GM18907 (cell line): Measurements from ENCODE around the gene MAP3K13.
"Not testable (repeated sequence)": the region's sequence is repeated elsewhere in the genome, so short reads cannot be mapped to it uniquely, and the experiment has no call there.

Experiments used
- ATAC-seq: cut with Tn5 transposase; IDR thresholded peaks from one replicate; pipeline ENCODE4 v1.9.1; 2021; ENCODE audit warnings: mild to moderate bottlenecking, moderate library complexity; ENCODE audit not compliant: unreplicated experiment

The MAP3K13 gene

DNA sequence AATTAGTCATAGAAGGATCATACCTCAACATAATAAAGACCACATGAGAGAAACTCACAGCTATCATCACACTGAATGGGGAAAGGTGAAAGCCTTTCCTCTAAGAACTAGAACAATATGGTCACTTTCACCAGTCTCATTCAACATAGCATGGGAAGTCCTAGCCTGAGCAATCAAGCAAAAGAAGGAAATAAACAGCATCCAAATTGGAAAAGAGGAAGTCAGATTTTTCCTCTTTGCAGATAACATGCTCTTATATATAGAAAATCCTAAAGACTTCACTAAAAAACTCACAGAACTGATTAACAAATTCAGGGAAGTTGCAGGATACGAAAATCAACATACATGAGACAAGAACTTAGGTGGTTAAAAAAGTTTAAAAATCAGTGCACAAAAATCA, 24.7 kb downstream of the MAP3K13 start:
- no peak for ATAC-seq

DNA sequence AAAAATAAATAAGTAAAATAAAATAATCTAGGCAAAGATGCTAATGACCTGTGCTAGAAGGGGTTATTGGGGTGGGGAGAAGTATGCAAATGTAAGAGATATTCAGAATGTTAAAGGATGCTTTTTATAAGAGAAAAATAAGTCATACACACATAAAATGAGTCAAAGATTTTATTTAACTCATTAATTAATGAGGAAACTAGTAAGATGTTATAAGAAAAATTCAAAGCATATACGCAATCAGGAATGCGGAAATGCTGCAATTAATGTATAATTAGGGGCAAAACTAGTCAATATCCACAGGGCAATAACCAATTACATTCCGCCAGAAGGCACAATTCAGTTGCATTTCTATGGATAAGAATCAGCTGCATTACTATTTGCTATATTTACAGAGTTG, 30.1 kb downstream of the MAP3K13 start:
- ATAC-seq = no peak

DNA sequence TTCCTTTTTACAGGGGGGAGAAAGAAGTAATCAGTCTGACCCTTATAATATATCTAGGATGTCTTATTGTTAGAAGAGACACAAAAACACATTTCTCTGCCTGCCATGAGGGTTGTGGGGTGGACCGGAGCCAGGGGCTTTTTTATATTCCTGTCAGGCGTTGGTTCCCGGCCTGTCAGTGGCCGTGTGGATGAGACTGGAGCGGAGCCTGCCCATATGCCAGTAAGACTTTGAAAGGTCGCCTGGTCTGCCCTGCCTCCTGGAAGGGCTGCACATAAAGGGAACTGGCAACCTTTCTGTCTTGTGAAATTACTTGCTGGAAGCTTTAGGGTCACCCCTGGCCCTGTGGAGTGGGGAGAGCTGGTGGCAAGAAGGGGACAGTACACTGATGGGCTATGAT, 34.7 kb downstream of the MAP3K13 start:
- ATAC-seq = no peak

GRCh38 chr3:185399737-185400667, 37.1 kb downstream of the MAP3K13 start:
- ATAC-seq = no peak

GRCh38 chr3:185400866-185401265, 37.9 kb downstream of the MAP3K13 start:
- no peak for ATAC-seq

GRCh38 chr3:185401319-185401955, 38.5 kb downstream of the MAP3K13 start:
- no peak for ATAC-seq

GRCh38 chr3:185402561-185402960, 39.6 kb downstream of the MAP3K13 start:
- no peak for ATAC-seq

DNA sequence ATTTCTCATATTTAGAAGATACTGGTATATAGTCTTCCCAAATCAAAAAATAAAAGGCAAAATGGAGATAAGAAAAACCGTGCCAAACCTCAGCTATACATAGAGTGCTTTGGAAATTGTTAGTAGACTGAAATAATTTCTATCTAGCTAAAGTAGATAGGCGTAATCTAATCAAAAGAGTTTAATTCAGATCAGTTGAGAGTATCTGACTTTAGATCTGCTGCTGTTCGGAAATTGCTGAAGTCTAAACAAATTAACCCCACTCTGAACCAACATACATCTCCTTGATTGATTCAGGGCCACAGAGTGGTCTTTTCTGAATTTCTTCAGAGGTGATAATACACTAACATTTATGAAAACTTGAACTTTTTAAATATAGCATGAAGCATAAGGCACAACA, 40.1 kb downstream of the MAP3K13 start:
- ATAC-seq = no peak

GRCh38 chr3:185405243-185405642, 42.3 kb downstream of the MAP3K13 start:
- ATAC-seq = no peak

DNA sequence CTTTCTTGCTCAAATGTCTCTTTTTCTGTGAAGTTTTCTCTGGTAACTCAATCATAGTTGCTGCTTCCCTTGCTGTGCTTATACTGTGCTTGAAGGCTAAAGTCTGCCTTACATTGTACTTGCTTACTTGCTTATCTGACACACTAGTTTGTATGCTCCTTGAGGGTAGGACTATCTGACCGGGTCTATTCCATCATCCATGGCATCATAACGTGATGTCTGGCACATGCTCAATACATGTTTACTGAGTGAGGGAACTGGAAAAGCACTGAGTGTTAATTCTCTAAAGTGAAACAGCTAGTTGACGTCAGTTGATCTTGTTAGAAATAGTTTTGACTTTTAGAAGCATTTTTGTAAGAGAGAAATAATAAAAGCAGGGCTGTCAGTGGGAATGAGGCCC, 42.7 kb downstream of the MAP3K13 start:
- no peak for ATAC-seq

DNA sequence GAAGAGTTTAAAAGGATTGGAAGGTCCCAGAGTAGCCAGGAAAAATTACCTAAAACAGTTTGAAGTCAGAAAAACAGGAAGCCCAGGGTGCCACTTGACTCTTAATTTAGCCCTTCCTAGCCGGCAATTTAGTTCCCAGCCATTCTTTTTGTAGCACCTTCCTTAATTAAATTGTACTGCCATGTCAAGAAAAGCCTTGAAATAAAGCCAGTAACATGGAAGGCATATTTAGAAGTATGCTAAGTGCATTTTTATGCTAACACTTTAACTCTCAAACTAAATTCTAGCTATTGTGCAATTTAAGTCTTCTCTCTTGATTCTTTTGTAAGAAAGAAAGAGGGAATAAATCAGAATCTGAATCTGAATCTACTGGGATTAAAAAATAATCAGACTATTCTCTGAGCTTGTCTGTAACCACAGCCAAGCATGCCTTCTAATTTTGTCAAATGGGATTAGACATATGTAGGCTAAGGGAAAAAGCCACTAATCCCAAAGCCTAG, 43.2 kb downstream of the MAP3K13 start:
- ATAC-seq = no peak

GRCh38 chr3:185409957-185410356, 47.0 kb downstream of the MAP3K13 start:
- no peak for ATAC-seq

GRCh38 chr3:185411133-185411532, 48.2 kb downstream of the MAP3K13 start:
- ATAC-seq = no peak

- no peak for ATAC-seq
Observed at GRCh38 chr3:185416513-185416912, 53.6 kb downstream of the MAP3K13 start.

DNA sequence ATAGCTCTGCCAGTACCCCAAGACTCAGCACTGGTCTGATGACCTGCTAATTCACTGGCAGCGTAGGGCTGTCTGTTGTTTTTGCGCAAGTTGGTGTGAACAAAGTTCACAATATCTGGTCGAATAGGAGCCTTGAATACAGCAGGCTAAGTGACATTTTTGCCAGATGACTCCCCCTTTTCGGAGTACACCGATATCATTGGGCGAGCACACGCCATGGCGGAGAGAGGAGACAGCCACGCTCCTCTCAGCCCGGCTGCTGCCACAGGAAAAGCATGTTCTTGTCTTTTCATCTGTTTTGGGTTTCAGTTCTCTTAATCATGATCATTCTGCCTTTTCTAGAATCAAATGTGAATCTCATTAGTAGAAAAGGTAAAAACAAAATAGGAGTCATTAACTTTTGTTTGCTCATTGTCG, 55.6 kb downstream of the MAP3K13 start:
- ATAC-seq = not testable (repeated sequence)

- ATAC-seq = no peak
Observed at GRCh38 chr3:185420762-185421161, 57.8 kb downstream of the MAP3K13 start.

GRCh38 chr3:185421577-185422232, 58.8 kb downstream of the MAP3K13 start:
- no peak for ATAC-seq

GRCh38 chr3:185422677-185423076, 59.7 kb downstream of the MAP3K13 start:
- no peak for ATAC-seq

GRCh38 chr3:185423178-185423577, 60.2 kb downstream of the MAP3K13 start:
- ATAC-seq = no peak

- no peak for ATAC-seq
Observed at GRCh38 chr3:185424435-185424834, 61.5 kb downstream of the MAP3K13 start.

DNA sequence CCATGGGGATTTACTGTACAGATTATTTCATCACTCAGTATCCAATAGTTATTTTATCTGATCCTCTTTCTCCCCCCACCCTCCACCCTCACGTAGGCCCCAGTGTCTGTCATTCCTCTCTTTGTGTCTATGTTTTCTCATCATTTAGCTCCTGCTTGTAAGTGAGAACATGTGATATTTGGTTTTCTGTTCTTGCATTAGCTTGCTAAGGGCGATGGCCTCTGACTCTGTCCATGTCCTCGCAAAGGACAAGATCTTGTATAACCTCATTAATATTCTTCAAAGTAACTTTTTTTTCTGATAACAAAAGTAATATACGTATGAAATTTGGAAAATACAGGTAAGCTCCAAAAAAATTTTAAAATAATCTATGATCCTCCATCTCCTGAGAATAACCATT, 67.4 kb downstream of the MAP3K13 start:
- ATAC-seq = no peak
